ENCODE measurements around the gene KIAA1958.

DNA sequence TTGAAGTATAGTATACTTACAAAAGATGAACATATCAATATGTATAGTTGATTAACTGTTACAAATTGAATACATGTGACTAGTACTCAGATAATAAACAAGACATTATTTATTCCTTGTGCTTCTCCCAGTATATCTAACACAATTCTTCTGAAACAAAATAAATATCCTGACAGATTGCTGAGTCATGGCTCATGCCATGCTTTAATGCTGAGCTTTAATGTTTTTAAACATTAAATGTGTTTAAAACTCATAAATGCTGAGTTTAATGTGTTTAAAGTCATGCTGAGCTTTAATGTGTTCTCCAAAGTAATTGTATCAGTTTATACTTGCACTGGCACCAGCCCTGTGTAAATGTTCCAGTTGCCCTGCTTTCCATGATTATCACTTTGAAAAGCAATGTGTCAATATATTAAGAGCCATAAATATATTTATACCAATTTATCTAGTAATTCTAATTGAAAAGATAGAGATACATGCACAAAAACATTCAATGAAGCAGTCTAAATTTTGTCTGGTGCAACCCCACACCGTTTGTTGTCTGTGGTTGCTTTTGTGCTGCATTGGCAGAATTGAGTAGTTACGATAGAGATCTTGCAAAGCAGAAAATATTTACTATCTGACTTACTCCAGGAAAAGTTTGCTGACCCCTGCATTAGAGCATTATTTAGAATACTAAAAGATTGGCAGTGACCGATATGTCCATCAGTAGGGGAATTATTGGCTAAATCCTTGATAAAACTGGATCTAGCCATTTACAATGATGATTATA, 15.7 kb downstream of the KIAA1958 start:
- TF ChIP-seq CTCF (IDR thresholded peaks at IDR 0.05) (no peak), POLR2A (IDR thresholded peaks at IDR 0.05) (no peak)

Data from body of pancreas (tissue), 4 donors.